DMS114 treated with DMSO at 0.1 percent for 48 hours (cell line): Measurements from ENCODE around the gene PEX3.
"Not testable (repeated sequence)": the region's sequence is repeated elsewhere in the genome, so short reads cannot be mapped to it uniquely, and the experiment has no call there.

Experiments
- DNase-seq: peaks from one replicate; lab custom pipeline; 2025; ENCODE audit not compliant: unreplicated experiment; lab: John Stamatoyannopoulos, UW

The PEX3 gene

GRCh38 chr6:143443096-143443495 lies 7.5 kb upstream of the PEX3 start:
- no peak for DNase-seq

DNA sequence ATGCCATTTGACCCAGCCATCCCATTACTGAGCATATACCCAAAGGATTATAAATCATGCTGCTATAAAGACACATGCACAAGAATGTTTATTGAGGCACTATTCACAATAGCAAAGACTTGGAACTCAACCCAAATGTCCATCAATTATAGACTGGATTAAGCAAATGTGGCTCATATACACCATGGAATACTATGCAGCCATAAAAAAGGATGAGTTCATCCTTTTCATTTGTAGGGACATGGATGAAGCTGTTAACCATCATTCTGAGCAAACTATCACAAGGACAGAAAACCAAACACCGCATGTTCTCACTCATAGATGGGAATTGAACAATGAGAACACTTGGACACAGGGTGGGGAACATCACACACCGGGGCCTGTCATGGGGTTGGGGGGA lies 2.7 kb upstream of the PEX3 start:
- DNase-seq: not testable (repeated sequence)

GRCh38 chr6:143449082-143449713 lies 1.4 kb upstream of the PEX3 start:
- DNase-seq: no peak

- no peak for DNase-seq
These were observed 722 bp upstream of the PEX3 start for GRCh38 chr6:143449714-143450452.

DNA sequence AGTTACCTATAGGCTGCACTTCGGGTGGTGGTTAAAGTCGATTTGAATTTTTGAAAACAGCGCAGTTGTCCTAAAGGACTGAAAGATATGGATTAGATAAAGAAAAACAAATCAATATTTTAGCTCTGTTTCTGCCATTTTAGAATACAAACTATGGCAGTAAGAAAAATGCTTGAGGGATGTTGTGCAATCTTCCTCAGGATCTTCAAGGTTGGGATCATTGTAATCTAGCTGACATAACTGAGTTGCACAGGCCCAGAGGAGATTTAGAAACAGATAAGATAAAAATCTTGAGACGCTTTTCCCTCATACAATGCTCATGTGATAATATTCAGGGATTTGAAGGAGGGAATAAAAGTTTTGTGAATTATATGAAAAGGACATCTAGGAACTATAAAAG lies 926 bp downstream of the PEX3 start:
- no peak for DNase-seq

- no peak for DNase-seq
These were observed 7.2 kb downstream of the PEX3 start for GRCh38 chr6:143457563-143458359.

DNA sequence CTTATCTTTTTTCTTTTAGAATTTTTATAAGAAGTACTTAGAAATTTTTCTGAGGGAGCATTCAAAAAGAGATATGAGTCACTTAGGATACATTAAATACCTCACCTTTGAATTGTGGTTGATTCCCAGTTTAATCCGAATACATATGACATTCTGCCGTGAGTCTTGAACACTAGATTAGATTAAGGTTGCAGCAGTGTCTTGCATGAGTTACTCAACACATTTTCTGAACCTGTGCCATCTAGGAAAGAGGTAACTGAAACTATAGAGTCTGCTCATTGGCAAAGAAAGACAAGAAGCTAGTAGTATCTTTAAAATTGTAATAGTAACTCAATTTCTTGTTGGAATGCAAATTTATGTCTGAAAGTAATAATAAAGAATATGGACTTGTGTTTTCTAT lies 14.9 kb downstream of the PEX3 start:
- no peak for DNase-seq

GRCh38 chr6:143468026-143468425 lies 17.4 kb downstream of the PEX3 start:
- no peak for DNase-seq

GRCh38 chr6:143468823-143469222 lies 18.2 kb downstream of the PEX3 start:
- not testable (repeated sequence) for DNase-seq

- no peak for DNase-seq
These were observed 21.2 kb downstream of the PEX3 start for GRCh38 chr6:143471822-143472221.

DNA sequence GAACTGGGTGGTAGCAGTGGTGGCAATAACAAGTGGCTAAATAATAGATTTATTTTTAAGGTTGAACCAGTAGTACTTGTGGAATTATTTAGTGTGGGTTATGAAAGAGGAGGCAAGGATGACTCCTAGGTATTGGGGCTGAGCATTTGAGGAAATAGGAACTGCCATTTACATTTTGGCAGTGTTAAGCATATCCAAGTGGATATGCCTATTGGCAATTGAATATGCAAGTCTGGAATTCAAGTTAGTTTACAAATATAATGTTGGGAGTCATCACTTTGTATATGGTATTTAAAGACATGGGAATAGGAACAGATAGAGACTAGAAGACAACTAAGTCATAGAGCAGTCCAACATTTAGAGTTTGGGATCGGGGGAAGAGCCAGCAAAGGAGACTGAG lies 25.9 kb downstream of the PEX3 start:
- DNase-seq: no peak

DNA sequence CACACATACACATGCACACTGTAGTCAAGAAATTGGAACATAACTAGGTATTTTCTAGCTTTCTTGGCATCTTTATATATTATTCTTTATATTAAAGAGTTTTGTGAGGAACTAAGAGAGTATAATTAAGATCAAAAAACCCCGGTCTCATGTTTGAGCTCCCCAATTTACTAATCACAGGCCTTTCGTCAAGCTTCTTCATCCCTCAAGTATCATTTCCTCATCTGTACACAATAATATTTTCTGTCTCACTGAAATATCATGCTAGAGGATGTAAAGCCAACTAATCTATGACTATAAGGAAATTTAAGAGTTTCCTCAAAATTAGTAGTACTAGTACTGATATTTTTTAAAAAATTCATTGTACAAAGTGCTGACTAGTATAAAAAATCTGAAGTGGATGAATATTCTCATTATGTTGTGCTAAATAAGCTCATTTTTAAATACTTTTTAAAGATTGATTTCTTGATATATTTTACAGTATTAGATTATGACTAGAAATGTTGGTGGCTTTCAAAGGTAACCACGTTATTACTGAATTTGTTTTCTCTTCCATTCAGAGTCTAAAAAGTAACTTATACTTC lies 28.0 kb downstream of the PEX3 start:
- no peak for DNase-seq

GRCh38 chr6:143482593-143482992 lies 32.0 kb downstream of the PEX3 start:
- DNase-seq: no peak

GRCh38 chr6:143485967-143486366 lies 35.4 kb downstream of the PEX3 start:
- DNase-seq: no peak

- DNase-seq: no peak
These were observed 36.1 kb downstream of the PEX3 start for GRCh38 chr6:143486752-143487151.

DNA sequence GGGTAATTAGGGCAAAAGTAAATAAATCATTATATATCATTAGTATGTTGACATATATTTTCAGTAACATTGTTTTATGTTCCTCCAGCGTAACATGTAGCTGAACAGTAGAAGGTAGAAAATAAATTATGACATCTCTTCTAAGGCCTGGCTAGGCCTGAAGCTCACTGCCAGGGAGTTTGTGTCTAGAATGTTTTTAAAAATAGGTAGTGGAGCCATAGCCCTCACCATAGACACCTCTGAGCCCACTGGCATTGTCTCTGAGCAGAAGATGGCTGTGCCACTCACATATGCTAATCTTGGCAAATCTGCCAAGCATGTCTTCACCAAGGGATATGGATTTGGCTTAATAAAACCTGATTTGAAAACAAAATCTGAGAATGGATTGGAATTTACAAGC lies 39.6 kb downstream of the PEX3 start:
- no peak for DNase-seq

DNA sequence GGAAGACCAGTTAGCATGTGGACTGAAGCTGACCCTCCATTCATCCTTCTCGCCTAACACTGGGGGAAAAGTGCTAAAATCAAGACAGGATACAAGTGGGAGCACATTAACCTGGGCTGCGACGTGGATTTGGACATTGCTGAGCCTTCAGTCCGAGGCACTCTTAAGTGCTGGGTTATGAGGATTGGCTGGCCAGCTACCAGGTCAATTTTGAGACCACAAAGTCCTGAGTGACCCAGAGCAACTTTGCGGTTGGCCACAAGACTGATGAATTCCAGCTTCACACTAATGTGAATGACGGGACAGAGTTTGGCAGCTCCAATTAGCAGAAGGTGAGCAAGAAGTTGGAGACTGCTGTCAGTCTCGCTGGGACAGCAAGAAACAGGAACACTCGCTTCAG lies 40.2 kb downstream of the PEX3 start:
- DNase-seq: no peak

GRCh38 chr6:143496974-143497373 lies 46.4 kb downstream of the PEX3 start:
- no peak for DNase-seq

DNA sequence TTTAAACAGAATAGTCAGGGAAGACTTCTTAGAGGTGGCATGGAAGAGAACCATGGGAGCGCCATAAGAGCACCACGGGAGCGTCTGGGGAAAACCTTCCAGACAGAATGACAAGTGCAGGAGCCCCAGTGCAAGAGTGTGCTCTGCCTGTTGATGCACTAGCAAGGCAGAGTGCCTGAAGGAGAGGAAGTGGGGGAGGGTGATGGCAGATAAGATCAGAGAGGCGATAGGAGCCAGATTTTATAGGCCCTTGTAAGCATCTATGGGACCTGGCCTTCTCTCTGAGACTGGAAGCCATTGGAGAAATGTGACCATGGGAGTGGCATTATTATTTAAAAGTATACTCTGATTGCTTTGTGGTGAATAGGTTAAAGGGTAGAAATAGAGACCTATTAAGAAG lies 47.8 kb downstream of the PEX3 start:
- no peak for DNase-seq

DNA sequence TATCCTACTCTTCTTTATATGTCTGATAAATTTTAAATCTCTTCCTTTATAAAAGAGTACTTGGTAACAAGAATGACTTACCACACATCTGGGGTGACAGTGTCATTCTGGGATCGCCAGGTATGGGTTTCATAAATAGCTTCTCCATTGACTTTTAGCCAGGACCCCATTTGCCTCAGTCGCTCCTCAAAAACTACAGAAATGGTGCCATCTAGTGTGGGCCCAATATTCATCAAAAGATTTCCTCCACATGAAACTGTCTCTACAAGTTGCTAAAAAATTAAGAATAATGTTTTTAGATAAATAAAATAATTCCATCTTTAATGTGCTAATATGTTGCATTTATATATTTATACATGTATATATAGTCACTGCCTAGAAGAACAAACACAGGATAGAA lies 51.2 kb downstream of the PEX3 start:
- no peak for DNase-seq

- no peak for DNase-seq
These were observed 53.8 kb downstream of the PEX3 start for GRCh38 chr6:143504369-143504768.

DNA sequence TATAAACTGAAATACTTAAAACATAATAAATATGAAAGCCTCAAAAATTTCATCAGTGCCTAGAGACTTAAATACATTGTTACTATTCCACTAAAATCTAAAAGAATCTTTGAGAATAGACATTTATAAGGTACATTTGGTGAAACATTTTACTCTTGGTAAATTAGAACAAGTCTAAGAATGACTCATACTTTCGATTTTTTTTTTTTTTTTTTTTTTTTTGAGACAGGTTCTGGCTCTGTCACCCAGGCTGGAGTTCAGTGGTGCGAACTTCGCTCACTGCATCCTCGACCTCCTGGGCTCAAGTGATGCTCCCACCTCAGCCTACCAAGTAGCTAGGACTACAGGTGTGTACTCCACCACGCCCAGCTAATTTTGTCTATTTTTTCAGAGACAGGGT lies 54.5 kb downstream of the PEX3 start:
- no peak for DNase-seq
